HepG2 (cell line): ENCODE measurements around the gene CPXM2. TPM values are rescaled to one million over a fixed set of nuclear protein-coding genes. Genes with fewer than 3 reads are reported as not detected.

Source experiments
- ATAC-seq: fragments of 200-7000 bp; cut with Tn5 transposase; 3 replicates; pipeline ENCODE4 v1.9.1; 2020; ENCODE audit warnings: mild to moderate bottlenecking, moderate library complexity
- BruUV-seq: library from RNA; stranded (reverse); fragments of 400-500 nt; replicated peaks from 2 replicates; lab custom pipeline; 2021; lab: Mats Ljungman, UMichigan
- CTCF ChIA-PET: fragments of 300-600 bp; formaldehyde crosslinking; extraction: SDS; loops from one replicate; lab custom pipeline; 2021; ENCODE audit warnings: low total read pairs, inconsistent platforms, low intra/inter-chr PET ratio; lab: Yijun Ruan, JAX
- POLR2A ChIA-PET: fragments of 350-600 bp; sonication (Branson Sonifier 250); formaldehyde crosslinking; loops from one replicate; lab custom pipeline; 2020; ENCODE audit warnings: antibody characterized with exemption, inconsistent platforms; lab: Yijun Ruan, JAX
- DNase-seq: peaks from one replicate; pipeline ENCODE4 v3.0.0-alpha.2; 2015; ENCODE audit warnings: low spot score
- FAIRE-seq: peaks from 3 replicates; lab custom pipeline; 2011; peaks lifted over from hg19 to GRCh38; lab: Jason Lieb, UNC
- H2AFZ ChIP-seq: one replicate; pipeline ENCODE4 v1.6.1; 2011; ENCODE audit warnings: low read length, inconsistent platforms
- H3K27ac ChIP-seq: fragments of 300-600 bp; 3 replicates; pipeline ENCODE4 v1.8.0; 2011; ENCODE audit warnings: mixed run types, mild to moderate bottlenecking, mixed read lengths, low read length, inconsistent platforms; ENCODE audit not compliant: insufficient read depth; ENCODE audit errors: extremely low read length
- H3K27me3 ChIP-seq, 2 experiments: fragments of 200-600 bp in 1 of 2; 2 replicates in 1 of 2; 3 replicates in 1 of 2; pipeline versions ENCODE4 v1.6.0 to v1.8.0; 2011; ENCODE audit warnings: low read length in 2 of 2, mild to moderate bottlenecking in 2 of 2, moderate library complexity in 2 of 2, inconsistent platforms in 1 of 2; ENCODE audit not compliant: insufficient read depth in 2 of 2, control insufficient read depth in 1 of 2
- H3K36me3 ChIP-seq, 2 experiments: fragments of 200-600 bp in 1 of 2; replicated peaks in 1 of 2; 2 replicates in 1 of 2; 3 replicates in 1 of 2; pipeline versions ENCODE4 v1.5.1 to v1.8.0; 2011; ENCODE audit warnings: low read length in 2 of 2, inconsistent platforms in 1 of 2; ENCODE audit not compliant: insufficient read depth in 2 of 2, control insufficient read depth in 1 of 2
- H3K4me1 ChIP-seq: 2 replicates; pipeline ENCODE4 v1.5.1; 2012; ENCODE audit warnings: low read length, inconsistent platforms; ENCODE audit not compliant: insufficient read depth
- H3K4me2 ChIP-seq: 2 replicates; pipeline ENCODE4 v1.6.0; 2011; ENCODE audit warnings: low read depth, low read length, inconsistent platforms
- H3K4me3 ChIP-seq, 3 experiments: fragments of 200-600 bp in 1 of 3; sonication (generic), shearing (Covaris generic) in 1 of 3; replicated peaks in 1 of 3; 2 replicates each; pipeline ENCODE4 v1.5.1; 2011 to 2016; ENCODE audit warnings: low read length in 3 of 3, inconsistent platforms in 2 of 3, low read depth in 2 of 3, mild to moderate bottlenecking in 2 of 3, control low read depth in 1 of 3, mixed read lengths in 1 of 3; ENCODE audit not compliant: insufficient read depth in 1 of 3
- H3K79me2 ChIP-seq: one replicate; pipeline ENCODE4 v1.6.1; 2011; ENCODE audit warnings: low read length, inconsistent platforms; ENCODE audit not compliant: insufficient read depth
- H3K9ac ChIP-seq: 2 replicates; pipeline ENCODE4 v1.6.0; 2011; ENCODE audit warnings: mild to moderate bottlenecking, low read depth, low read length, inconsistent platforms; ENCODE audit not compliant: insufficient read depth
- H3K9me3 ChIP-seq: 2 replicates; pipeline ENCODE4 v1.5.1; 2012; ENCODE audit warnings: mild to moderate bottlenecking, low read length
- H4K20me1 ChIP-seq: 2 replicates; pipeline ENCODE4 v1.6.0; 2011; ENCODE audit warnings: inconsistent platforms, mild to moderate bottlenecking, low read length, moderate library complexity; ENCODE audit not compliant: insufficient read depth
- AGO2 ChIP-seq: fragments of 200-400 bp; formaldehyde crosslinking; optimal IDR thresholded peaks from 2 replicates; pipeline ENCODE3; 2017; ENCODE audit warnings: mild to moderate bottlenecking, low read depth, low read length, moderate library complexity
- ATF4 ChIP-seq, 2 experiments: fragments of 450-650 bp in 1 of 2; sonication (generic) in 1 of 2; formaldehyde crosslinking; IDR thresholded peaks; 2 replicates each; pipeline versions ENCODE4 v1.5.0 to v1.8.0; 2020 to 2022; ENCODE audit warnings: mild to moderate bottlenecking in 1 of 2, missing genetic modification reagents in 1 of 2
- FOSL2 ChIP-seq: sonication (generic); formaldehyde crosslinking; IDR thresholded peaks from 2 replicates; pipeline ENCODE4 v1.4.0; 2020; ENCODE audit warnings: missing genetic modification reagents
- FOXP4 ChIP-seq: sonication (generic); formaldehyde crosslinking; IDR thresholded peaks from 2 replicates; pipeline ENCODE4 v1.4.0; 2020; ENCODE audit warnings: missing genetic modification reagents
- GPN1 ChIP-seq: sonication (generic); formaldehyde crosslinking; IDR thresholded peaks from 2 replicates; pipeline ENCODE4 v1.5.1; 2020; ENCODE audit warnings: missing genetic modification reagents, borderline replicate concordance
- HNF4G ChIP-seq, 2 experiments: sonication (generic) in 1 of 2; formaldehyde crosslinking in 1 of 2; IDR thresholded peaks; 2 replicates each; pipeline versions ENCODE4 v1.4.0 to v1.6.1; 2011 to 2020; ENCODE audit warnings: borderline replicate concordance in 2 of 2, low read depth in 2 of 2, mild to moderate bottlenecking in 2 of 2, low read length in 1 of 2, missing genetic modification reagents in 1 of 2, moderate library complexity in 1 of 2
- MATR3 ChIP-seq: sonication (generic); formaldehyde crosslinking; IDR thresholded peaks from 2 replicates; pipeline ENCODE4 v1.4.0; 2020; ENCODE audit warnings: missing genetic modification reagents
- NFYC ChIP-seq: IDR thresholded peaks from 2 replicates; pipeline ENCODE4 v1.6.1; 2016; ENCODE audit warnings: missing genetic modification reagents, missing compliant biosample characterization
- SNRNP70 ChIP-seq: fragments of 200-400 bp; formaldehyde crosslinking; IDR thresholded peaks from 2 replicates; pipeline ENCODE4 v1.6.1; 2017; ENCODE audit warnings: mild to moderate bottlenecking, low read depth, low read length, moderate library complexity
- SRSF1 ChIP-seq: fragments of 200-400 bp; formaldehyde crosslinking; optimal IDR thresholded peaks from 2 replicates; pipeline ENCODE3; 2017; ENCODE audit warnings: mild to moderate bottlenecking, low read depth, low read length, moderate library complexity
- ZFP82 ChIP-seq: sonication (generic); formaldehyde crosslinking; IDR thresholded peaks from 2 replicates; pipeline ENCODE4 v1.5.1; 2020; ENCODE audit warnings: mild to moderate bottlenecking, missing genetic modification reagents, borderline replicate concordance
- ZFY ChIP-seq: sonication (generic); formaldehyde crosslinking; IDR thresholded peaks from 2 replicates; pipeline ENCODE4 v1.4.0; 2020; ENCODE audit warnings: missing genetic modification reagents
- ZMYM4 ChIP-seq: sonication (generic); formaldehyde crosslinking; IDR thresholded peaks from 2 replicates; pipeline ENCODE4 v1.8.1; 2023; ENCODE audit warnings: mild to moderate bottlenecking, missing genetic modification reagents
- ZNF326 ChIP-seq: sonication (generic); formaldehyde crosslinking; IDR thresholded peaks from 2 replicates; pipeline ENCODE4 v1.4.0; 2020; ENCODE audit warnings: missing genetic modification reagents, borderline replicate concordance
- WGBS: methylation state at CpG from one replicate; pipeline ENCODE4 v1.1.6; 2017; ENCODE audit warnings: low lambda C conversion rate; 5-methylcytosine and 5-hydroxymethylcytosine counted together
- in situ Hi-C: cut with HindIII; loops from 2 replicates; pipeline ENCODE4 v1.10.0; 2017; ENCODE audit warnings: low pct_unique_long_range_greater_than_20kb; ENCODE audit not compliant: extremely low pct_ligation_motif_present
- intact Hi-C: fragments of 100-400 bp; cut with micrococcal nuclease; formaldehyde crosslinking; loops from one replicate; pipeline ENCODE4 v1.10.0; 2022; ENCODE audit not compliant: unreplicated experiment
- polyA plus RNA-seq, 8 experiments: library from polyadenylated mRNA; depleted of rRNA in 3 of 8; stranded (reverse) in 7 of 8; unstranded in 1 of 8; fragments of >200 nt; fragmentation: Illumina TruSeq in 4 of 8; extraction: Trizol in 4 of 8; gene quantifications; 2 replicates each; pipeline versions ENCODE4 v1.2.1 to v1.2.3, GENCODE V29; 2011 to 2016; ENCODE audit warnings: low read depth in 4 of 8, missing spikeins in 1 of 8, mixed read lengths in 1 of 8; ENCODE audit not compliant: insufficient read depth in 1 of 8
- total RNA-seq, 5 experiments: library from RNA; depleted of rRNA; stranded (reverse); fragments of >200 nt; fragmentation: Illumina TruSeq; extraction: Trizol; gene quantifications; 2 replicates each; pipeline ENCODE4 v1.2.3, GENCODE V29; 2016; ENCODE audit warnings: low read depth in 1 of 5
- TF ChIP-seq, protein P1 (sequence below): sonication (generic); formaldehyde crosslinking; IDR thresholded peaks from 2 replicates; pipeline ENCODE4 v1.5.1; 2020; ENCODE audit warnings: mild to moderate bottlenecking, missing genetic modification reagents
- TF ChIP-seq, protein P2 (sequence below): sonication (generic); formaldehyde crosslinking; IDR thresholded peaks from 2 replicates; pipeline ENCODE4 v1.4.0; 2020; ENCODE audit warnings: low read depth, mild to moderate bottlenecking, missing genetic modification reagents

CPXM2 gene
- total and polyA plus RNA-seq, 2 of the 13 experiments (the other 11 are each of a cell fraction or from before 2014, with no cell fraction given), result 0.03 TPM; not detected in 1

DNA sequence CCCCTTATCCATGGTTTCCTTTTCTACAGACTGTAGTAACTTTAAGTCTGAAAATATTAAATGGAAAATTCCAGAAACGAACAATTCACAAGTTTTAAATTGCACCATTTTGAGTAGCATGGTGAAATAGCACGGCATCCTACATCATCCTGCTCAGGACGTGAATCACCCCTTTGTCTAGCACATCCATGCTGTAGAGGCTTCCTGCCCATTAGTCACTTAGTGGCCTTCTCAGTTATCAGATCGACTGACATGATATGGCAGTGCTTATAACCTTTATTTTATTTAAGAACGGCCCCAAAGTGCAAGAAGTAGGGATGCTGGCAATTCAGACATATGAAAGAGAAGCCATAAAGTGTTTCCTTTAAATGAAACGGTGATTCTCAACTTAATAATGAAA, 82.7 kb downstream of the CPXM2 start:
- Histone ChIP-seq H3K36me3 (no peaks in the 10 kb centered on the region), H3K27me3 (no peaks in the 10 kb centered on the region), H3K79me2 (no peaks in the 10 kb centered on the region), H3K27ac (no peak overlapping the region), H2AFZ (no peak overlapping the region), H3K4me2 (no peak overlapping the region), H4K20me1 (no peaks in the 10 kb centered on the region), H3K4me1 (no peaks in the 10 kb centered on the region), H3K9me3 (no peaks in the 10 kb centered on the region), H3K4me3 (no peak overlapping the region), H3K9ac (no peak overlapping the region)
- intact Hi-C loops, result no loop called here
- WGBS, result 2% methylated on average over 6 of the region's 6 CpGs
- DNase-seq (no peak), ATAC-seq (no peak), FAIRE-seq (no peak)
- ChIA-PET CTCF (no interaction called here), POLR2A (no interaction called here)
- in situ Hi-C loops, result no loop called here
- TF ChIP-seq FOSL2 (CRISPR knock-in tag), result peak; percentile 52; the same call in 1 of the 2 replicates
- TF ChIP-seq, protein P1, sequence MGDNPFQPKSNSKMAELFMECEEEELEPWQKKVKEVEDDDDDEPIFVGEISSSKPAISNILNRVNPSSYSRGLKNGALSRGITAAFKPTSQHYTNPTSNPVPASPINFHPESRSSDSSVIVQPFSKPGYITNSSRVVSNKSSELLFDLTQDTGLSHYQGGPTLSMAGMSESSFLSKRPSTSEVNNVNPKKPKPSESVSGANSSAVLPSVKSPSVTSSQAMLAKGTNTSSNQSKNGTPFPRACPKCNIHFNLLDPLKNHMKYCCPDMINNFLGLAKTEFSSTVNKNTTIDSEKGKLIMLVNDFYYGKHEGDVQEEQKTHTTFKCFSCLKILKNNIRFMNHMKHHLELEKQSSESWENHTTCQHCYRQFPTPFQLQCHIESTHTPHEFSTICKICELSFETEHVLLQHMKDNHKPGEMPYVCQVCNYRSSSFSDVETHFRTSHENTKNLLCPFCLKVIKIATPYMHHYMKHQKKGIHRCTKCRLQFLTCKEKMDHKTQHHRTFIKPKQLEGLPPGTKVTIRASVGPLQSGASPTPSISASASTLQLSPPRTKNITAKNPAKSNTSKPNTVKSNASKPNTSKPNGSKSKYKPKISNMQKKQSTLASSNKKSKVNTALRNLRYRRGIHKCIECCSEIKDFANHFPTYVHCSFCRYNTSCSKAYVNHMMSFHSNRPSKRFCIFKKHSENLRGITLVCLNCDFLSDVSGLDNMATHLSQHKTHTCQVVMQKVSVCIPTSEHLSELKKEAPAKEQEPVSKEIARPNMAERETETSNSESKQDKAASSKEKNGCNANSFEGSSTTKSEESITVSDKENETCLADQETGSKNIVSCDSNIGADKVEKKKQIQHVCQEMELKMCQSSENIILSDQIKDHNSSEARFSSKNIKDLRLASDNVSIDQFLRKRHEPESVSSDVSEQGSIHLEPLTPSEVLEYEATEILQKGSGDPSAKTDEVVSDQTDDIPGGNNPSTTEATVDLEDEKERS (CRISPR knock-in tag), result no peak
- no peak for TF ChIP-seq HNF4G (IDR thresholded peaks at IDR 0.05; ENCODE audit: borderline replicate concordance, low read depth, low read length)
- no peak for TF ChIP-seq HNF4G (CRISPR knock-in tag; IDR thresholded peaks at IDR 0.05; ENCODE audit: borderline replicate concordance, low read depth)
- TF ChIP-seq ZMYM4 (CRISPR knock-in tag), result no peak
- no peak for TF ChIP-seq ZNF326
- TF ChIP-seq ATF4 (CRISPR knock-in tag; IDR thresholded peaks at IDR 0.05), result peak in 1 of 2 experiments; percentile 88; a peak in 2 of 4 replicates
- TF ChIP-seq AGO2, result no peak
- no peak for TF ChIP-seq MATR3 (CRISPR knock-in tag)
- TF ChIP-seq ZFY (CRISPR knock-in tag), result no peak
- no peak for TF ChIP-seq GPN1 (CRISPR knock-in tag)
- no peak for TF ChIP-seq SNRNP70
- no peak for TF ChIP-seq SRSF1
- TF ChIP-seq NFYC, result no peak
- no peak for TF ChIP-seq ZFP82 (CRISPR knock-in tag)
- TF ChIP-seq, protein P2, sequence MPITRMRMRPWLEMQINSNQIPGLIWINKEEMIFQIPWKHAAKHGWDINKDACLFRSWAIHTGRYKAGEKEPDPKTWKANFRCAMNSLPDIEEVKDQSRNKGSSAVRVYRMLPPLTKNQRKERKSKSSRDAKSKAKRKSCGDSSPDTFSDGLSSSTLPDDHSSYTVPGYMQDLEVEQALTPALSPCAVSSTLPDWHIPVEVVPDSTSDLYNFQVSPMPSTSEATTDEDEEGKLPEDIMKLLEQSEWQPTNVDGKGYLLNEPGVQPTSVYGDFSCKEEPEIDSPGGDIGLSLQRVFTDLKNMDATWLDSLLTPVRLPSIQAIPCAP (CRISPR knock-in tag), result no peak
- no peak for TF ChIP-seq FOXP4 (CRISPR knock-in tag)
- no TSS peak for BruUV-seq
